Endometrial microvascular endothelial cells (primary cell): ENCODE data around the gene DMXL1. TPM values are rescaled to one million over a fixed set of nuclear protein-coding genes. Genes with fewer than 3 reads are reported as not detected.
"Not testable (repeated sequence)": the region's sequence is repeated elsewhere in the genome, so short reads cannot be mapped to it uniquely, and the experiment has no call there.

ENCODE experiments used
- in situ Hi-C: cut with HindIII; loops from 2 replicates; pipeline ENCODE4 v1.10.0; 2017; ENCODE audit warnings: low sequenced_read_pairs, low pct_unique_long_range_greater_than_20kb; ENCODE audit errors: inconsistent ontology term
- total RNA-seq: library from RNA; depleted of rRNA; stranded (reverse); fragments of >200 nt; gene quantifications from one replicate; pipeline ENCODE4 v1.2.3, GENCODE V29; 2015; ENCODE audit errors: inconsistent ontology term

DMXL1 gene
- total RNA-seq, 1 donor from 2014 or later, result 19.8 TPM

GRCh38 chr5:119058979-119059529 lies 11.8 kb upstream of the DMXL1 start:
- in situ Hi-C loops, result no loop called here

- in situ Hi-C loops, result no loop called here
Measured at GRCh38 chr5:119059740-119060255, 11.1 kb upstream of the DMXL1 start.

- in situ Hi-C loops, result no loop called here
Measured at GRCh38 chr5:119063579-119064379, 7.1 kb upstream of the DMXL1 start.

- in situ Hi-C loops, result no loop called here
Measured at GRCh38 chr5:119067450-119067849, 3.4 kb upstream of the DMXL1 start.

GRCh38 chr5:119070578-119070827 lies 384 bp upstream of the DMXL1 start:
- in situ Hi-C loops, result no loop called here

GRCh38 chr5:119071561-119071995 lies 691 bp downstream of the DMXL1 start:
- in situ Hi-C loops, result no loop called here

- in situ Hi-C loops, result no loop called here
Measured at GRCh38 chr5:119072496-119072895, 1.6 kb downstream of the DMXL1 start.

GRCh38 chr5:119073746-119074337 lies 3.0 kb downstream of the DMXL1 start:
- in situ Hi-C loops, result not testable (repeated sequence)

- in situ Hi-C loops, result no loop called here
Measured at GRCh38 chr5:119074419-119074818, 3.5 kb downstream of the DMXL1 start.

- in situ Hi-C loops, result not testable (repeated sequence)
Measured at GRCh38 chr5:119075269-119075668, 4.4 kb downstream of the DMXL1 start.

- in situ Hi-C loops, result no loop called here
Measured at GRCh38 chr5:119076080-119076479, 5.2 kb downstream of the DMXL1 start.

GRCh38 chr5:119077444-119077843 lies 6.6 kb downstream of the DMXL1 start:
- in situ Hi-C loops, result no loop called here

- in situ Hi-C loops, result no loop called here
Measured at GRCh38 chr5:119078071-119078846, 7.4 kb downstream of the DMXL1 start.

- in situ Hi-C loops, result no loop called here
Measured at GRCh38 chr5:119078861-119079260, 8.0 kb downstream of the DMXL1 start.

GRCh38 chr5:119079318-119079921 lies 8.5 kb downstream of the DMXL1 start:
- in situ Hi-C loops, result no loop called here

GRCh38 chr5:119080936-119081335 lies 10.0 kb downstream of the DMXL1 start:
- in situ Hi-C loops, result no loop called here

- in situ Hi-C loops, result no loop called here
Measured at GRCh38 chr5:119082691-119083090, 11.8 kb downstream of the DMXL1 start.

GRCh38 chr5:119083679-119084078 lies 12.8 kb downstream of the DMXL1 start:
- in situ Hi-C loops, result no loop called here

- in situ Hi-C loops, result no loop called here
Measured at GRCh38 chr5:119088438-119088837, 17.6 kb downstream of the DMXL1 start.
